T follicular helper cell (primary cell): ENCODE measurements around the gene WDR76.

Experiments used
- DNase-seq: peaks from one replicate; pipeline ENCODE4 v3.0.0-alpha.2; 2020; ENCODE audit warnings: low read depth

Gene WDR76

DNA sequence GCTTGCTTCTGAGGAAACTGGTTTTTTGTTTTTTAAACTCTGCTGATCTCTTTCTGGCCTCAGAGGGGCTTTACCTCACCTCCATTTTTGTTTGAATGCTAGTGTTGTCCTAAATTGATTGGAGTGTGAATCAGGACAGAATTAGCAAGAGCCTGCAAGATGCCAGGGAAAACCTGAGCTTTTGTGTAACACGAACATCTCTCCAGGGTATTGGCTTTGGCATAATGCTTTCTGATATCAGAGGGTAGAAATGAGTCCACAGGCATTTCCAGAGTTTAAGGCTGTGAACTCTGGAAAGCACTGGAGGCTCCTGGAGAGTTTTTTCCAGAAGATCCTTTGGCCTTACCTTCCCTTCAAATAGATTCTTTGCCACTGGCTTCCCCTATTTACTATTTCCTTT, 87.1 kb downstream of the WDR76 start:
- DNase-seq, result no peak

DNA sequence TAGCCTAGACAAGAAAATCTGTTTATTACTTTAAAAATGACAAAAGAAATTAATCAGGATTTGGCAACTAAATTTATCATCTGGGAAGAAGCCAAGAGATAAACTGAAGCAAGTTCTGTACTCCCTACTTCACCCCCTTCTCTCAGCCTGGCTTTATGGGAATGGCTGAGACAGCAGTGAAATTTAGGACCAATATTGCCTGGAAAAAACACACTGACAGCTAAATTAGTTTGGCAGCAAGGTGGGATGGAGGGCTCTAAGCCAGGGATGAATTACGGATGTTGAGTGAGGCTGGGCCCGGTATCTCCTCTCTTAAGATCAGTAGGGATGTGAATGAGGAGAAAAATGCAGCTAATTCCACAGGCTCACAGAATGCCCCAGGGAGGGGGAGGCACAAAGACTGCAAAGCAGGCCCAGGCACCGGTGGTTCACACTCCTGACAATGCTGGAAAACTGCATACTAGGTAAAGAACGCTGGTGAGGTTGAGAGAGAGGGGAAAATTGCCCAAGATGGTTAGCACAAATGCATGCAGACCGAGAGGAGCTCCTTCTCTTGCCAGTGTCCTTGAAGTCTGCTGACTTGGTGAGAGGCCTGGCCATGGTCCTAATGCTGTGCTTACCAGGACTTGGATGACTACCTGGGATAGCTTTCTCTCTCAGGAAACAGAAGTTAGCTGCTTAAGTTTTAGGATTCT, 89.0 kb downstream of the WDR76 start:
- no peak for DNase-seq

DNA sequence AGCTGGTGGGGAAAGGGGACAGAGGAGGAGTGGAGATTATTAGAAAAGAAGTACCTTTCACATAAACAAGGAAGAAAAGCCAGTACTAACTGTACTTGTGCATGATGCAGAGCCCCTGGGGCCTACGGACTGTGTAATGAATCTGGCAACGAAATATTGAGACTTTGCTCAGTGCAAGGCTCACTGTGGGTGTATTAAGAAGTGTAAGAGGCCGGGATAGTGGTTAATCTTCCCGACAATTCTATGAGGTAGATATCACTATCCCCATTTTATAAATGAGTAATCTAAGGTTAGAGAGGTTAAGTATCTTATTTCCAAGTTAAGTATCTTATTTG, 89.5 kb downstream of the WDR76 start:
- DNase-seq, result no peak
